ENCODE data around the gene ERFL.

DNA sequence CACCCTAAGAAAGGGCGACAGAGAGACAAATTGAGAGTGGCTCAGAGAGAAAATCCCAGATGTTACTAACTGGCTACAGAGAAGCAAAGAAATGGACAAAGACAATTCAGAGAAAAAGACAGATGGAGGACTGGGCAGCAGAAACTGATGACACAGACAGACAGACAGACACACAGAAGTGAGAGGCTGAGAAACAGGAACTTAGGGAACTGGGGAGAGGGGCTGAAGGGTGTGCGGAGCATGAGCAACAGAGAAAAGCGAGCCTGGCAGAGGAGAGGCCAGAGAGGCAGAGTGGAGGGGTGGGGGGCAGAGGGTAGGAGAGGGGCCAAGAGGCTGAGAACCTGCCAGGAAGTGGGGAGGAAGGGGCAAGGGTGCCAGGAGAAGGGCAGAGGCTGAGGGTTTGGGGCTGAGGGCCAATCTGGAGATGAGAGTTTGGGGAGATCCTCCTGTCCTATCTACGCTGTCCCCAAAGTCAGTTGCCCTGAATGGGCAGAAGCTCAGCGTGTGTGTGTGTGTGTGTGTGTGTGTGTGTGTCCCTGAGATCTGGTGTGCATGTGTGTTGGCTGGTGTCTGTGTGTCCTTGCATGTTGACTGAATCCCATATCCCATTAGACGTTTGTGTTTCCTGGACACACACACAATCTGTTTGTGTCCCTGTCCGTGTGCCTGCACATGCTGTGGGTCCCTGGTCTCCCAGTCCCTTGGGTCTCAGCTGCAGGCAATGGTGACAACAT is 5.6 kb upstream of the ERFL start:
- TF ChIP-seq, protein P1, sequence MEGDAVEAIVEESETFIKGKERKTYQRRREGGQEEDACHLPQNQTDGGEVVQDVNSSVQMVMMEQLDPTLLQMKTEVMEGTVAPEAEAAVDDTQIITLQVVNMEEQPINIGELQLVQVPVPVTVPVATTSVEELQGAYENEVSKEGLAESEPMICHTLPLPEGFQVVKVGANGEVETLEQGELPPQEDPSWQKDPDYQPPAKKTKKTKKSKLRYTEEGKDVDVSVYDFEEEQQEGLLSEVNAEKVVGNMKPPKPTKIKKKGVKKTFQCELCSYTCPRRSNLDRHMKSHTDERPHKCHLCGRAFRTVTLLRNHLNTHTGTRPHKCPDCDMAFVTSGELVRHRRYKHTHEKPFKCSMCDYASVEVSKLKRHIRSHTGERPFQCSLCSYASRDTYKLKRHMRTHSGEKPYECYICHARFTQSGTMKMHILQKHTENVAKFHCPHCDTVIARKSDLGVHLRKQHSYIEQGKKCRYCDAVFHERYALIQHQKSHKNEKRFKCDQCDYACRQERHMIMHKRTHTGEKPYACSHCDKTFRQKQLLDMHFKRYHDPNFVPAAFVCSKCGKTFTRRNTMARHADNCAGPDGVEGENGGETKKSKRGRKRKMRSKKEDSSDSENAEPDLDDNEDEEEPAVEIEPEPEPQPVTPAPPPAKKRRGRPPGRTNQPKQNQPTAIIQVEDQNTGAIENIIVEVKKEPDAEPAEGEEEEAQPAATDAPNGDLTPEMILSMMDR (IDR thresholded peaks at IDR 0.05), result no peak
- no peak for TF ChIP-seq POLR2A (IDR thresholded peaks at IDR 0.05)

All from adrenal gland (tissue), 5 donors.